Body of pancreas (tissue), 4 donors: Measurements from ENCODE around the gene TEX35.

Experiments
- POLR2A ChIP-seq, 3 donors: fragments of 450-650 bp; IDR thresholded peaks; one replicate each; pipeline ENCODE4 v1.6.1; 2016; ENCODE audit warnings: antibody characterized with exemption in 3 of 3, mild to moderate bottlenecking in 2 of 3
- TF ChIP-seq, protein P1 (sequence below), 7 experiments: fragments of 450-650 bp in 4 of 7; fragments of 200-600 bp in 3 of 7; sonication (generic) in 3 of 7; IDR thresholded peaks; one replicate each; pipeline ENCODE4 v1.5.1; 2016 to 2019; ENCODE audit warnings: antibody characterized with exemption in 7 of 7

DNA sequence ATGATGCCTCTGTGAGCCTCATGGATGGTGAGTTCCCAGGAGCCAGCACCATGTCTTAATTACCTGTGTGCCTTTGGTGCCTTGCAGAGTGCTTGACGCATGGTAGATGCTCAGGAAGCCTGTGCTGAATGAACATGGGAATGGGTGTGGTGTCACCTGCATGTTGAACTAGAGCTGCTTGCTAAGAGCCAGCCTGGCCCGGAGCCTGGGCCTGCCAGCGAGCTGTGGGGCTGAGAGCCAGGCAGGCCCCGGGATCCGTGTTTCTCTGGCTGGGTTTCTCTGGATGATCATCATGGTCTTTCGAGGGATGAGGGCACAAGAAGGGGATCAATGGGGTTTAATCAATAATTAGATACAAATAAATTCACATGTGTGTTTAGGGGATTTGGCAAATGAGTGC, 6.7 kb upstream of the TEX35 start:
- TF ChIP-seq POLR2A (IDR thresholded peaks at IDR 0.05), result no peak
- TF ChIP-seq, protein P1, sequence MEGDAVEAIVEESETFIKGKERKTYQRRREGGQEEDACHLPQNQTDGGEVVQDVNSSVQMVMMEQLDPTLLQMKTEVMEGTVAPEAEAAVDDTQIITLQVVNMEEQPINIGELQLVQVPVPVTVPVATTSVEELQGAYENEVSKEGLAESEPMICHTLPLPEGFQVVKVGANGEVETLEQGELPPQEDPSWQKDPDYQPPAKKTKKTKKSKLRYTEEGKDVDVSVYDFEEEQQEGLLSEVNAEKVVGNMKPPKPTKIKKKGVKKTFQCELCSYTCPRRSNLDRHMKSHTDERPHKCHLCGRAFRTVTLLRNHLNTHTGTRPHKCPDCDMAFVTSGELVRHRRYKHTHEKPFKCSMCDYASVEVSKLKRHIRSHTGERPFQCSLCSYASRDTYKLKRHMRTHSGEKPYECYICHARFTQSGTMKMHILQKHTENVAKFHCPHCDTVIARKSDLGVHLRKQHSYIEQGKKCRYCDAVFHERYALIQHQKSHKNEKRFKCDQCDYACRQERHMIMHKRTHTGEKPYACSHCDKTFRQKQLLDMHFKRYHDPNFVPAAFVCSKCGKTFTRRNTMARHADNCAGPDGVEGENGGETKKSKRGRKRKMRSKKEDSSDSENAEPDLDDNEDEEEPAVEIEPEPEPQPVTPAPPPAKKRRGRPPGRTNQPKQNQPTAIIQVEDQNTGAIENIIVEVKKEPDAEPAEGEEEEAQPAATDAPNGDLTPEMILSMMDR (IDR thresholded peaks at IDR 0.05), result no peak
